Kasumi-1 (cell line): Measurements from ENCODE around the gene ZNF837.

Experiments
- DNase-seq, 2 experiments: peaks; one replicate each; lab custom pipeline; 2025; lab: John Stamatoyannopoulos, UW

ZNF837 gene

GRCh38 chr19:58368561-58369360, 12.1 kb downstream of the ZNF837 start:
- no peak for DNase-seq

DNA sequence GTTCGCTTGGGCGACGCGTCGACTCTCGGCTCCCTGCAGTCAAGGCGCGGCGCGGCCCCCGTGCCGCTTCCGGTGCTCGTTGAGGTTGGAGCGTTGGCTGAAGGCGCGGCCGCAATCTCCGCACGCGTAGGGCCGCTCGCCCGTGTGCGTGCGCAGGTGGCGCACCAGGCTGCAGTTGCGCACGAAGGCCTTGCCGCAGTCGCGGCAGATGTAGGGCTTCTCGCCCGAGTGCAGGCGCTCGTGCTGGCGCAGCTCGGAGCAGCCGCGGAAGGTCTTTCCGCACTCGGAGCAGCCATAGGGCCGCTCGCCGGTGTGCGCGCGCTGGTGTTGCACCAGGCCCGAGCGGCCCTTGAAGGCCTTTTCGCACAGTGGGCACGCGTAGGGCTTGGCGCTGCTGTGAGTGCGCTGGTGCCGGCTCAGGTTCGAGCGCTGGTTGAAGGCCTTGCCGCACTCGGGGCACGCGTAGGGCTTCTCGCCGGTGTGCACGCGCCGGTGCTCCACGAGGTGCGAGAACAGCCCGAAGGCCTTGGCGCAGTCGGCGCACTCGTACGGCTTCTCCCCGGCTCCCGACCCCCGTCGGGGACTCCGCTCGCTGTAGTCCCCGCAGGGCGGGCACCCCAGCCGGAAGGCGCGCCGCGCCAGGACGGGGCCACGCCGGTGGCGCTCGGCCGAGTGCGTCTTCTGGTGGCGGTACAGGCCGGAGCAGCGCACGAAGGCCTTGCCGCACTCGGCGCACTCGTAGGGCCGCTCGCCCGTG, 13.0 kb downstream of the ZNF837 start:
- DNase-seq, result no peak

DNA sequence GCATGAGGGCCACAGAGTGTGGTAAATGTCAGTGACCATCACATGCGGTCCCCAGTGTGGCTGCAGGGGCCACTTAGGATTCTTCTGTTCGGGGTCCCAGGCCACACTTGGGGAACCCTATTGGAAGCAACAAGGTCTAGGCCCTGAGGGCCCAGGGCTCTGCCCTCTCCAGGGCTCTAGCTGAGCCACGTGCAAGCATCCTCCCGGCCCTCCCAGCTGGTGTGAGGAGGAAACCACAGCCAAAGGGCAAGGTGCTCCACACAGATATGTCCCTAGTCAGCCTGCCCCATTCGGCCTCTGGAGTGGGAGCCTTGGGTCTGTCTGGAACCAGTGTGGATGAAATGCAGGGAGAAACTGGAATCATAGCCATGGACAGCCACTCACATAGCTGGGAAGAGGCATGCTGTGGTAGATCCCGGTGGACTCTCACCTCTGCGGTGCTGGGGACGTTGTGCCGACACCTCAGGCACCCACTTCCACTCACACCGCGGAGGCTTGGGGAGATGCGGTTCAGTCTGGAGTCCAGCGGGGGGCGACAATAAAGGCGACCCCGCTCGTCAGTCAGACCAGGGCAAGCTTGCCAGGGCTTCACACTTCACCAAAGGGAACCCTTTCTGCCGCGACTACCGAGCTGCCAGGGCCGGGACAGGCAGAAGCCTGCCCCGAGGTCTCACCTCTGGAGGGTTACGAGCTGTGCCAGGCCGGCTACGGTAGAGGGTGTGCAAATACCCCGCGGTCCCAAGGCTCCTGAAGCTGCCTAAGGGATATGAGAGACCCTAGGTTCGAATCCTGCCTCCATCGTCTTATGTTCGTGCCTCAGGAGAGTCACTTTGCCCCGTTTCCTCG, 14.0 kb downstream of the ZNF837 start:
- DNase-seq, result no peak

DNA sequence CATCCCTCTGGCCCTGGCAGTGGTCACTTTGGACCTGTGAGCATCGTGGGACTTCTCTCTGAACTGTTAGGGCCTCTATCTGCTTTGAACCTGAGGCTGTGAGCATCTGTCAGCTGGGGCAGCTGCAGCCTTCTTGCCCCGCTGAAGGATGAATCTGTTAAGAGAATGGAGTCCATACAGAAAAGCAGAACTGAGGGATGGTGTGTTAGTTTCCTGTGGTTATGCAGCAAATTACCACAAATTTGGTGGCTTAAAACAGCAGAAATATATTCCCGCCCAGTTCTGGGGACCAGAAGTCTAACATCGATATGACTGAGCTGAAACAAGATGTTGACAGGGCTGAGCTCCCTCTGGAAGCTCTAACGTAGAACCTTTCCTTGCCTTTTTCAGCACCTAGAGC, 16.7 kb downstream of the ZNF837 start:
- peak; percentile 96 for DNase-seq

DNA sequence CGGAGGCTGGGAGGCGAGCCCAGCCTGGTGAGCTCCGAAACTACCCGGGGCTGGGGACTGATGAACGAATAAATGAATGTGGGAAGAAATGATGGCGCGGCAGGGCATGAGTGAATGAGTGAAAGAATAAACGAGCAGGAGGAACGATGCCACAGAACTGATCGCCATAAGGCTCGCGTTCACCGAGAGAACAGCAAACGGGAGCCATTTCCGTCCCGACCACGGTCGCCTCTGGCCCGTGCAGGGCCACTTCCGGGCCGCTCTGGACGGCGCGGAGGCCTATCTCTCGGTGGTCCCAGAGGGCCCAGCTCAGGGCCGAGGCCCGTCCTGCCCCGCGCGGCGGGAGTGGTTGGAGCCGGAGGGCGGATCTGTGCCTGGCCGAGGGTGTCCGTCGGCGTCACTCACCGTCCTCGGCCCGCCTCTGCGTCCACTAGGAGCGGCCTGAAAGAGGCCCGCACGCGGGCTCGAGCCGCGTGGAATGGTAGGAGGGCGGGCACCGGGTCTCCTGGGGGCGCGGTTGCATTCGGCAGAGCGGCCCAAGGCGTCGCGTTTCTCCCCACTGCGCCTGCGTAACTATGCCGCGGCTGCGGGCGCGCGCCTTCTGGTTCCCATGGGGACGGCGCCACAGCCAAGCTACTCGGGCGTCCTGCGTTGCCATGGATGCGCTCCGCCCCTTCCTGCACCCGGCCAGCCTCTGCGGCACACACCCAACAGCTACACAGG, 18.4 kb downstream of the ZNF837 start, which contains the start of gene ZNF497:
Gene ZNF497, minus strand, starts transcription at position 480 of the 723 bp plus-strand sequence. CDS start 5,116 bp downstream, outside the sequence.
- peak; percentile 92 to 93 for DNase-seq

DNA sequence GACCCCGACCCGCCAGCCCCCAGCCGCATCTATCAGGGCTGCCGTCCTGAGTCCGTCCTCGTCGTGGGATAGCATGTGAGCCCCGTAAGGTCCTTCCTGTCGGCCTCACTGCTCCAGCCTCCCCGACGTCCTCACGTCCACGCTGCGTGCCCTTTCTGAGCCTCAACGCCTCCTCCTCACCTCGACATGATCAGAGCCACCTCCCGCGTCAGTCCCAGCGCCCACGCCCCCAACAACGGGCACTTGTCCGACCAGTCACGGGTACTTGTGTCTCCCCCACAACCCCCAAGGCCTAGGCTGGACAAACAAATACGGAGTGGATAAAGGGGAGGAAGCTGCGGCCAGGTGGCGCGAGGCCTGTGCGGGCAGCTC, 18.9 kb downstream of the ZNF837 start:
- DNase-seq, result peak; percentile 43 to 57

- DNase-seq, result no peak
Observed at GRCh38 chr19:58357481-58358145, 23.2 kb downstream of the ZNF837 start.

DNA sequence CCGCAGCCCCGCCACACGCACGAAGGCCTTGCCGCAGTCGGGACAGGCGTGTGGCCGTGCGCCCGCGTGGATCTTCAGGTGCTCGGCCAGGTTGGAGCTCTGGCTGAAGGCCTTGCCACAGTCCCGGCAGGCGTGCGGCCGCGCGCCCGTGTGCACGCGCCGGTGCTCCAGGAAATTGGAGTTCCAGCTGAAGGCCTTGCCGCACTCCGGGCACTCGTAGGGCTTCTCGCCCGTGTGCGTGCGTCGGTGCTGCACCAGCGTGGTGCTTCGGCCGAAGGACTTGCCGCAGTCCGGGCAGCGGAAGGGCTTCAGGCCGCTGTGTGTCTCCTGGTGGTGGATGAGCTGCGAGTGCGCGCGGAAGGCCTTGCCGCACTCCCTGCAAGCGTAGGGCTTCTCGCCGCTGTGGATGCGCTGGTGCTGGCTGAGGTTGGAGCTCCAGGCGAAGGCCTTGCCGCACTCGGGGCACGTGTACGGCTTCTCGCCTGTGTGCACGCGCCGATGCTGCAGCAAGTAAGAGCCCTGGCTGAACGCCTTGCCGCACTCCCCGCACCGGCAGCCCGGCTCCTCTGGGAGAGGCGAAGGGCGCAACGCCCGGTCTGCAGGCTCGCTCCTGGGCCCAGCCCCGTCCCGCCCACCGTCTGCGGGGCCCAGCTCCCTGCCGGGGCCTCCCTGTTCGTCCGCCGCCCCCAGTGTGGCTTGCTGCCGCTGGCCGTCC, 23.9 kb downstream of the ZNF837 start:
- no peak for DNase-seq

GRCh38 chr19:58355908-58356765, 24.7 kb downstream of the ZNF837 start:
- no peak for DNase-seq

DNA sequence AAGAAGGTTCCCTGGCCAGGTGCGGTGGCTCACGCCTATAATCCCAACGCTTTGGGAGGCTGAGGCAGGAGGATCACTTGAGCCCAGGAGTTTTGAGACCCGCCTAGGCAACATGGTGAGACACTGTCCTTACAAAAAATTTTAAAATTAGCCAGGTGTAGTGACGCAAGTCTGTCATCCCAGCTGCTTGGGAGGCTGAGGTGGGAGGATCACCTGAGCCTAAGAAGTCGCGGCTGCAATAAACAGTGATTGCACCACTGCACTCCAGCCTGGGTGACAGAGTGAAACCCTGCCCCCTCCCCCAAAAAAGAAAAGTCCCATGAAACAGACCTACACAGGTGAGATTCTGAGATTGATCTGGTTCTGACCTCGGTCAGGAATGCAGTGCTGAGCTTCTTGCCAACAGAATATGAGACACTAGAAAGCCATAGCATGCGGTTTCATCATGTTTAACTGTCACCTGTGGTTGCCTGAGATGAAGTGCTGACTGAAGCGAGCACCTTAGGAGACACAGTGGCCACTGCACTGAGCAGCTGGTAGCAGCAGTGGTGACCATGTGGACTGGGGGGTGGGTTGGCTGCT, 25.5 kb downstream of the ZNF837 start:
- DNase-seq, result no peak

DNA sequence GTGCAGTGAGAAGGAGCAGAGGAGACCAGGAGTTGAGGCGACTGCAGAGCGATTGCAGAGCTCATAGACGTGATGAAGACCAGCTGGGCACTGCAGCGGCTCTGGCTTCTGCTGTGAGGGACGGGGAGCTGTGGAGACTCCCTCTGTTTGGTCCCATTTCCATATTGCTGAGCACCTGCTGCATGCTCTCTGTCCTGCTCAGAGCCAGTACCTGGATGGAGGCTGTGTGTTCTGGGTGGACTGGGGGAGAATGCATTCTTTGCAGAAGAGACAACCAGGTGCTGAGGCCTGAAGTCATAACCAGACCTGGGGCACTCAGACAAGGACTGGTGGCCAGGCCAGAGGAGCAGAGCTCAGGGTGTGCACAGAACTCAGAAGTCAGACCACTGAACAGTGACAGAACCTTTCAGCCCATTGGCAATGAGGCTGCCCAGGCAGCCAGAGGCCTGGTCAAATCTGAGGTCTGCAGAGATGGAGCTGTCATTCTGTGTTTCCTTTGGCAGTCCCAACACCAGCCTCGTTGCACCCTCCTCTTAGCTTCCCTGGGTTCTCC, 26.3 kb downstream of the ZNF837 start:
- no peak for DNase-seq

DNA sequence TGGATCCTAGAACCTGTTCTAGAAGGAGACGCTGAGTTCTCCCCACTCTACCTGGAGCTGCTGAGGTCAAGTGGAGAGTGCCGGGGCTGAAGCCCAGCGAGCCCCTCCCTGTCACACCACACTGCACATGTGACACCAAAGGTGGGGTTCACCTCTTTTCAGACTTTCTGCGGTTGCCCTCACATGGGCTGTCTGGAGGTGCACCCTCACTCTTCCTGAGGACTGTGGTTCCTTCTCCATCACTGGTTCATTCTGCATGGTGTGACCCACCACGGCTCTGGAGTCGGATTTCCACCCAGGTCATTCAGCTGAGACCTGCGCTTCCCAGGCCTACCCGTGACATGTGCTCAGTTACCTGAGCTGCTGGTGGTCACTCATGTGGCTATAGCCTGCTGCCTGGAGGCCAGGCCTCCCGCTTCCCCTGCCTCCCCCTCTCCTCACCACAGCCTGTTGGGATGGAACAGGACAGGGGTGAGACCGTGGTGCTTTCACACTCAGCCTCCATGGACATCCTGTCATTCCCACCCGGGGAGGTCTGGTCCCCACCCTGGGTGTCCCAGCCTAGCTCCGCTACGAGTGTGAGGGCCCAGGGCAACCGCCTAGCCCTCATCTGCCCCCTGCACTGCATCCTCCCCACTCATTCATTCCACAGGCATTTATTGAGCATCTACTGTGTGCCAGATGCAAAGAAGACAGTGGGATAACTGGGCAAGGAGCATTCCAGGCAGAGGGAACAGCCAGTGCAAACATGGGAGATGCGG, 26.9 kb downstream of the ZNF837 start:
- DNase-seq, result no peak

GRCh38 chr19:58352760-58353671, 27.8 kb downstream of the ZNF837 start, which contains the start of gene A1BG:
TSS of gene A1BG (minus strand) at chr19:58353492. CDS start at chr19:58353437, 55 bp downstream.
- DNase-seq, result no peak

GRCh38 chr19:58351990-58352755, 28.7 kb downstream of the ZNF837 start:
- no peak for DNase-seq

DNA sequence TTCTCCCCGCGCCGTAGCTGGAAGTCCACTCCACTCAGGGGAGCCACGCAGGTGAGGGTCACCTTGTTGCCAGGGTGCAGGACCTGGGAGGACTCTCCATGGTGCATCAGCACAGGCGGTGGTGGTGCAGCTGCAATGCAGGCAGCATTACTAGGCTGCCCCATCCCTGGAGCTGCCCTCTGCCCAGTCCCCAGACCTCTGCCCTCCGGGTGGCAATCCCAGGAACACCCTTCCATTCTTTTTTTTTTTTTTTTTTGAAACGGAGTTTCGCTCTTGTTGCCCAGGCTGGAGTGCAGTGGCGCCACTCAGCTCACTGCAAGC, 29.3 kb downstream of the ZNF837 start:
- DNase-seq, result no peak

GRCh38 chr19:58350871-58351557, 29.8 kb downstream of the ZNF837 start:
- DNase-seq, result no peak
